ENCODE measurements around the gene RAB10. TPM values are rescaled to one million over a fixed set of nuclear protein-coding genes. Genes with fewer than 3 reads are reported as not detected.

The RAB10 gene
- total RNA-seq, 1 experiment from 2014 or later = 140 TPM

- intact Hi-C loops (cut with micrococcal nuclease; ENCODE audit: unreplicated experiment) = no loop called here
- peaks cover 7% of the 10 kb centered on the region for H3K4me1 ChIP-seq (ENCODE audit: insufficient read depth, low read length, poor library complexity, severe bottlenecking)
- TF ChIP-seq EZH2 (IDR thresholded peaks at IDR 0.05; ENCODE audit: borderline replicate concordance, low read depth, low read length, poor library complexity, severe bottlenecking) (no peak), CTCF (conservative IDR thresholded peaks at IDR 0.05; ENCODE audit: low read depth, low read length) (no peak)
- no peak overlapping the region for H3K27ac ChIP-seq (ENCODE audit: low read depth, low read length, poor library complexity, severe bottlenecking)
- no peak for DNase-seq (ENCODE audit: low spot score)
- H3K27me3 ChIP-seq (replicated peaks; ENCODE audit: insufficient read depth, low read depth, low read length, poor library complexity) = no peaks in the 10 kb centered on the region
- H3K36me3 ChIP-seq (ENCODE audit: insufficient read depth, low read length, poor library complexity, severe bottlenecking) = no peaks in the 10 kb centered on the region
- no peak overlapping the region for H3K4me3 ChIP-seq (ENCODE audit: low read depth, low read length, poor library complexity, severe bottlenecking)
- ChIA-PET CTCF (no interaction called here), POLR2A (ENCODE audit: low non-redundant PET) (no interaction called here)
- no TSS peak for BruUV-seq (replicated peaks)
- H3K9me3 ChIP-seq (ENCODE audit: low read depth, low read length, poor library complexity, severe bottlenecking) = no peaks in the 10 kb centered on the region
Measured at GRCh38 chr2:26089337-26089736, 55.5 kb downstream of the RAB10 start.

GRCh38 chr2:26095758-26096157, 61.9 kb downstream of the RAB10 start:
- BruUV-seq (replicated peaks) = no TSS peak
- H3K9me3 ChIP-seq (ENCODE audit: low read depth, low read length, poor library complexity, severe bottlenecking) = no peaks in the 10 kb centered on the region
- intact Hi-C loops (cut with micrococcal nuclease; ENCODE audit: unreplicated experiment) = no loop called here
- H3K27me3 ChIP-seq (replicated peaks; ENCODE audit: insufficient read depth, low read depth, low read length, poor library complexity) = no peaks in the 10 kb centered on the region
- no peak for DNase-seq (ENCODE audit: low spot score)
- peaks cover 3% of the 10 kb centered on the region for H3K36me3 ChIP-seq (ENCODE audit: insufficient read depth, low read length, poor library complexity, severe bottlenecking)
- POLR2A ChIA-PET (ENCODE audit: low non-redundant PET) = interaction anchor here (0.5 kb wide), 1 partner anchor 62 kb away, joined by 3 read pairs; no protein-coding TSS in a partner anchor
- peaks cover 10% of the 10 kb centered on the region for H3K4me1 ChIP-seq (ENCODE audit: insufficient read depth, low read length, poor library complexity, severe bottlenecking)
- H3K4me3 ChIP-seq (ENCODE audit: low read depth, low read length, poor library complexity, severe bottlenecking) = no peak overlapping the region
- CTCF ChIA-PET = no interaction called here
- H3K27ac ChIP-seq (ENCODE audit: low read depth, low read length, poor library complexity, severe bottlenecking) = no peak overlapping the region
- TF ChIP-seq CTCF (conservative IDR thresholded peaks at IDR 0.05; ENCODE audit: low read depth, low read length) = no peak
- TF ChIP-seq EZH2 (IDR thresholded peaks at IDR 0.05; ENCODE audit: borderline replicate concordance, low read depth, low read length, poor library complexity, severe bottlenecking) = no peak

- H3K36me3 ChIP-seq (ENCODE audit: insufficient read depth, low read length, poor library complexity, severe bottlenecking) = peaks cover 11% of the 10 kb centered on the region
- peaks cover 10% of the 10 kb centered on the region for H3K4me1 ChIP-seq (ENCODE audit: insufficient read depth, low read length, poor library complexity, severe bottlenecking)
- BruUV-seq (replicated peaks) = no TSS peak
- H3K27ac ChIP-seq (ENCODE audit: low read depth, low read length, poor library complexity, severe bottlenecking) = no peak overlapping the region
- ChIA-PET CTCF (no interaction called here), POLR2A (ENCODE audit: low non-redundant PET) (no interaction called here)
- TF ChIP-seq EZH2 (IDR thresholded peaks at IDR 0.05; ENCODE audit: borderline replicate concordance, low read depth, low read length, poor library complexity, severe bottlenecking) (no peak), CTCF (conservative IDR thresholded peaks at IDR 0.05; ENCODE audit: low read depth, low read length) (no peak)
- no peak overlapping the region for H3K4me3 ChIP-seq (ENCODE audit: low read depth, low read length, poor library complexity, severe bottlenecking)
- no peaks in the 10 kb centered on the region for H3K9me3 ChIP-seq (ENCODE audit: low read depth, low read length, poor library complexity, severe bottlenecking)
- intact Hi-C loops (cut with micrococcal nuclease; ENCODE audit: unreplicated experiment) = no loop called here
- no peak for DNase-seq (ENCODE audit: low spot score)
- no peaks in the 10 kb centered on the region for H3K27me3 ChIP-seq (replicated peaks; ENCODE audit: insufficient read depth, low read depth, low read length, poor library complexity)
Measured at GRCh38 chr2:26099933-26100332, 66.0 kb downstream of the RAB10 start.
